HEK293 (cell line): ENCODE data around the gene NEK6.

Source experiments
- ZNF174 ChIP-seq: fragments of 450-650 bp; formaldehyde crosslinking; IDR thresholded peaks from 2 replicates; pipeline ENCODE4 v1.5.0; 2017; ENCODE audit warnings: missing biosample characterization, mild to moderate bottlenecking, missing genetic modification characterization
- ZSCAN30 ChIP-seq: fragments of 450-650 bp; IDR thresholded peaks from 2 replicates; pipeline ENCODE4 v1.5.1; 2018; ENCODE audit warnings: missing biosample characterization, mild to moderate bottlenecking, missing genetic modification characterization, moderate library complexity

DNA sequence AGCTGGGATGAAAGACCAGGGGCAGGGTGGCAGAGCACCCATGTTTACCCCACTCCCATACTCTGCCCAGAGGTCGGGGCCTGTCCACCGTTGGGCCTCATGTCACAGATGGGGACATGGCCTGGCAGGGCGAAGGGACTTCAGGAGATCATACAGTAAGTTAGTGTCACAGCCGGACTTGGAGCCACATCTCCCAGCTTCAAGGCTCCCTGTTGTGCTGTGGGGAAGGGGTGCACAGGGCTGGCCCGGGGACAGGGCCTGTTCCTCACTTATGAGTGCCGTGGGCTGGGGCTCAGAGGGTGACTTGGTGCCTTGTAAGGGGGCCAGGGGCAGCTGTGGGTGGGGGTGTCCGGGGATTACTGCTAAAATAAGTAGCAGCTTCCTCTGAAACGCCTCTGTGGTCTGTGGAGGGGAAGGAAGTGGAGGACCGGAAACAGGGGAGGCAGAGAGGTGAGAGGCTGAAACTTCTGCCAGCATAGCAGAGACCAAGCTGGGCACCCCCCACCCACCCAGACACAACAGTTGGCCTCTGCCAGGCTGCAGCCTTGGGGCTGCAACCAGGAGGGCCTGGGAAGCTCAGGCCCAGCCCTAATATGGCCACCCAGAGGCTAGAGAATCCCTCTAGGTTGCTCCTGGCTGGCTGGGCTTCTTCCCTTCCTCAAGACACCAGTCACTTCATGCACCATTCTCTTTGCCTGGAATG lies 41.1 kb upstream of the NEK6 start:
- no peak for TF ChIP-seq ZNF174
- no peak for TF ChIP-seq ZSCAN30 (tag by site-specific recombination)
